Lower leg skin (tissue), 3 donors: ENCODE measurements around the gene FDCSP.

Source experiments
- POLR2A ChIP-seq, 2 donors: fragments of 450-650 bp; IDR thresholded peaks; one replicate each; pipeline ENCODE4 v1.6.1; 2016 to 2017; ENCODE audit warnings: antibody characterized with exemption in 2 of 2, mild to moderate bottlenecking in 1 of 2, moderate library complexity in 1 of 2
- TF ChIP-seq, protein P1 (sequence below), 3 donors: fragments of 450-650 bp; IDR thresholded peaks; one replicate each; pipeline ENCODE4 v1.5.1; 2016; ENCODE audit warnings: antibody characterized with exemption in 3 of 3, mild to moderate bottlenecking in 3 of 3, moderate library complexity in 2 of 3

DNA sequence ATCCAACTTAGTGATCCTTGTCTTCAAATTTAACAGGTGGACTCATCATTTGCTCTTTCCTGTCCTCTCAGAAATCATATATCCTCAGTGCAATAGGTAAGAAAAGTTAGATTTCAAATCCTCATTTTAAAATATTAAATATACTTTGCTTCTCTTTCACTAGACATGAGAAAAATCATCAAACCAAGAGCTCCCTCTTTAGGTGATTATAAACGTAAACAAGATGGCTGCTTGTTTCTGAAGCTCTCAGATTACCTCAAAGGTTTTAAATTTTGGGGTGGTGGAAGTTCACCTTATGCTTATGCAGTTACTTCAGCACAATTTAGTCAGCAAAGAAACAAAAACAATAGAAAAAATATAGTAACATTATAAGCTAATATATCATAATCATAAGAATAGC, 43.8 kb downstream of the FDCSP start:
- TF ChIP-seq, protein P1, sequence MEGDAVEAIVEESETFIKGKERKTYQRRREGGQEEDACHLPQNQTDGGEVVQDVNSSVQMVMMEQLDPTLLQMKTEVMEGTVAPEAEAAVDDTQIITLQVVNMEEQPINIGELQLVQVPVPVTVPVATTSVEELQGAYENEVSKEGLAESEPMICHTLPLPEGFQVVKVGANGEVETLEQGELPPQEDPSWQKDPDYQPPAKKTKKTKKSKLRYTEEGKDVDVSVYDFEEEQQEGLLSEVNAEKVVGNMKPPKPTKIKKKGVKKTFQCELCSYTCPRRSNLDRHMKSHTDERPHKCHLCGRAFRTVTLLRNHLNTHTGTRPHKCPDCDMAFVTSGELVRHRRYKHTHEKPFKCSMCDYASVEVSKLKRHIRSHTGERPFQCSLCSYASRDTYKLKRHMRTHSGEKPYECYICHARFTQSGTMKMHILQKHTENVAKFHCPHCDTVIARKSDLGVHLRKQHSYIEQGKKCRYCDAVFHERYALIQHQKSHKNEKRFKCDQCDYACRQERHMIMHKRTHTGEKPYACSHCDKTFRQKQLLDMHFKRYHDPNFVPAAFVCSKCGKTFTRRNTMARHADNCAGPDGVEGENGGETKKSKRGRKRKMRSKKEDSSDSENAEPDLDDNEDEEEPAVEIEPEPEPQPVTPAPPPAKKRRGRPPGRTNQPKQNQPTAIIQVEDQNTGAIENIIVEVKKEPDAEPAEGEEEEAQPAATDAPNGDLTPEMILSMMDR (IDR thresholded peaks at IDR 0.05), result no peak
- no peak for TF ChIP-seq POLR2A (IDR thresholded peaks at IDR 0.05)
